ENCODE results near the gene CRB3.
A peak's percentile ranks its signal among the peaks of the same experiment; 100 is the strongest.

The CRB3 gene

GRCh38 chr19:6473647-6474046, 9.6 kb downstream of the CRB3 start:
- Histone ChIP-seq H2AFZ (ENCODE audit: low read length) (no peak overlapping the region), H3K27ac (ENCODE audit: low read length) (no peak overlapping the region), H3K79me2 (ENCODE audit: low read length) (no peaks in the 10 kb centered on the region), H3K27me3 (replicated peaks; ENCODE audit: insufficient read depth, low read length) (no peaks in the 10 kb centered on the region), H3K9me3 (replicated peaks; ENCODE audit: insufficient read depth, low read length) (no peaks in the 10 kb centered on the region), H4K20me1 (ENCODE audit: insufficient read depth, low read length) (no peaks in the 10 kb centered on the region), H3K9ac (ENCODE audit: low read length) (no peak overlapping the region), H3K4me3 (ENCODE audit: low read length) (no peak overlapping the region), H3K4me2 (ENCODE audit: low read depth, low read length) (no peak overlapping the region), H3F3A (ENCODE audit: insufficient read depth, low read length) (no peaks in the 10 kb centered on the region), H3K9me2 (replicated peaks; ENCODE audit: insufficient read depth, low read length) (no peaks in the 10 kb centered on the region), H3K36me3 (replicated peaks; ENCODE audit: insufficient read depth, low read length) (no peaks in the 10 kb centered on the region), H3K4me1 (ENCODE audit: low read length) (no peaks in the 10 kb centered on the region)
- TF ChIP-seq EZH2 (optimal IDR thresholded peaks at IDR 0.05; ENCODE audit: low read depth, low read length) (no peak), CTCF (IDR thresholded peaks at IDR 0.05; ENCODE audit: low read length) (no peak), EZH2phosphoT487 (IDR thresholded peaks at IDR 0.05; ENCODE audit: low read length) (no peak)
- no peak for DNase-seq

GRCh38 chr19:6475321-6476108, 11.4 kb downstream of the CRB3 start:
- no peak overlapping the region for H2AFZ ChIP-seq (ENCODE audit: low read length)
- no peak overlapping the region for H3K4me3 ChIP-seq (ENCODE audit: low read length)
- no peaks in the 10 kb centered on the region for H3F3A ChIP-seq (ENCODE audit: insufficient read depth, low read length)
- no peaks in the 10 kb centered on the region for H3K79me2 ChIP-seq (ENCODE audit: low read length)
- no peaks in the 10 kb centered on the region for H3K9me2 ChIP-seq (replicated peaks; ENCODE audit: insufficient read depth, low read length)
- H3K27ac ChIP-seq (ENCODE audit: low read length): no peak overlapping the region
- no peak overlapping the region for H3K9ac ChIP-seq (ENCODE audit: low read length)
- no peaks in the 10 kb centered on the region for H3K27me3 ChIP-seq (replicated peaks; ENCODE audit: insufficient read depth, low read length)
- H3K4me1 ChIP-seq (ENCODE audit: low read length): no peaks in the 10 kb centered on the region
- H3K9me3 ChIP-seq (replicated peaks; ENCODE audit: insufficient read depth, low read length): no peaks in the 10 kb centered on the region
- TF ChIP-seq EZH2 (optimal IDR thresholded peaks at IDR 0.05; ENCODE audit: low read depth, low read length): no peak
- TF ChIP-seq EZH2phosphoT487 (IDR thresholded peaks at IDR 0.05; ENCODE audit: low read length): no peak
- TF ChIP-seq CTCF (IDR thresholded peaks at IDR 0.05; ENCODE audit: low read length): no peak
- no peaks in the 10 kb centered on the region for H3K36me3 ChIP-seq (replicated peaks; ENCODE audit: insufficient read depth, low read length)
- no peak overlapping the region for H3K4me2 ChIP-seq (ENCODE audit: low read depth, low read length)
- no peak for DNase-seq
- no peaks in the 10 kb centered on the region for H4K20me1 ChIP-seq (ENCODE audit: insufficient read depth, low read length)

GRCh38 chr19:6476155-6476895, 12.3 kb downstream of the CRB3 start:
- Histone ChIP-seq H3K9me2 (replicated peaks; ENCODE audit: insufficient read depth, low read length) (no peaks in the 10 kb centered on the region), H3K36me3 (replicated peaks; ENCODE audit: insufficient read depth, low read length) (no peaks in the 10 kb centered on the region), H3K4me3 (ENCODE audit: low read length) (no peak overlapping the region), H3K79me2 (ENCODE audit: low read length) (0 out of 2 replicates have a peak, but pooled peaks cover 2% of the 10 kb centered on the region), H3K4me2 (ENCODE audit: low read depth, low read length) (no peak overlapping the region), H3F3A (ENCODE audit: insufficient read depth, low read length) (no peaks in the 10 kb centered on the region), H3K9ac (ENCODE audit: low read length) (no peak overlapping the region), H3K9me3 (replicated peaks; ENCODE audit: insufficient read depth, low read length) (no peaks in the 10 kb centered on the region), H3K27me3 (replicated peaks; ENCODE audit: insufficient read depth, low read length) (no peaks in the 10 kb centered on the region), H3K4me1 (ENCODE audit: low read length) (peaks cover 6% of the 10 kb centered on the region; the same call in 1 of the 2 replicates), H4K20me1 (ENCODE audit: insufficient read depth, low read length) (no peaks in the 10 kb centered on the region), H2AFZ (ENCODE audit: low read length) (no peak overlapping the region), H3K27ac (ENCODE audit: low read length) (no peak overlapping the region)
- peak; percentile 23 for DNase-seq
- TF ChIP-seq EZH2 (optimal IDR thresholded peaks at IDR 0.05; ENCODE audit: low read depth, low read length) (no peak), CTCF (IDR thresholded peaks at IDR 0.05; ENCODE audit: low read length) (no peak), EZH2phosphoT487 (IDR thresholded peaks at IDR 0.05; ENCODE audit: low read length) (no peak)

All from MM.1S (cell line).